ENCODE measurements around the gene SMCO3. TPM values are rescaled to one million over a fixed set of nuclear protein-coding genes. Genes with fewer than 3 reads are reported as not detected.

Gene SMCO3
- total and polyA plus RNA-seq, 2 donors (not counting 1 experiment from before 2014, with no cell fraction given): not detected

GRCh38 chr12:14846876-14847580 is 33.0 kb upstream of the SMCO3 start:
- H3K27me3 Mint-ChIP-seq: no peaks in the 10 kb centered on the region
- ChIA-PET CTCF (interaction anchor here (1.0 to 7.2 kb wide), 25 partner anchors 8 to 608 kb away, joined by 3 to 192 read pairs (median 4); partner anchors contain the start of genes RERG and WBP11), POLR2A (interaction anchor here (0.7 kb wide), 1 partner anchor 43 kb away, joined by 3 read pairs; no protein-coding TSS in a partner anchor)
- peaks cover 0 to 4% of the 10 kb centered on the region in 2 donors for H3K4me1 ChIP-seq (ENCODE audit: control insufficient read depth in 2 of 2, insufficient read depth in 2 of 2, low read length in 2 of 2)
- no peaks in the 10 kb centered on the region for H3K9me3 Mint-ChIP-seq (ENCODE audit: insufficient read depth)
- H4K20me1 ChIP-seq (ENCODE audit: control insufficient read depth, insufficient read depth, low read length, poor library complexity, severe bottlenecking): no peaks in the 10 kb centered on the region
- H3K27ac Mint-ChIP-seq: no peak overlapping the region
- H3K36me3 ChIP-seq (replicated peaks in 1 of 2; ENCODE audit: control extremely low read depth in 1 of 2, control insufficient read depth in 1 of 2, extremely low read depth in 1 of 2, insufficient read depth in 2 of 2, low read length in 1 of 2): no peaks in the 10 kb centered on the region
- no peaks in the 10 kb centered on the region for H3K79me2 ChIP-seq (ENCODE audit: control insufficient read depth, insufficient read depth, low read length)
- no peak overlapping the region for H3K27ac ChIP-seq (ENCODE audit: low read length in 2 of 2)
- no peaks in the 10 kb centered on the region for H3K9me3 ChIP-seq (ENCODE audit: control extremely low read depth in 1 of 3, control insufficient read depth in 2 of 3, insufficient read depth in 1 of 3, low read length in 2 of 3)
- WGBS (ENCODE audit: insufficient coverage): 100% methylated on average over 1 of the region's 4 CpGs
- no peak overlapping the region for H3K4me3 ChIP-seq (ENCODE audit: control extremely low read depth in 1 of 5, extremely low read depth in 1 of 5, insufficient read depth in 1 of 5, low read depth in 2 of 5, low read length in 4 of 5)
- intact Hi-C loops (cut with micrococcal nuclease): loop anchor here (5.0 kb wide), 3 partner anchors 35 to 125 kb away; no protein-coding TSS in a partner anchor
- peaks cover 6% of the 10 kb centered on the region for H3K4me1 Mint-ChIP-seq
- ATAC-seq (ENCODE audit: low read depth) (no peak), DNase-seq (no peak)
- no peak overlapping the region for H2AFZ ChIP-seq (ENCODE audit: insufficient read depth, low read depth, low read length, poor library complexity, severe bottlenecking)
- H3K4me2 ChIP-seq (replicated peaks; ENCODE audit: low read depth, low read length, poor library complexity, severe bottlenecking): no peak overlapping the region
- TF ChIP-seq CTCF (IDR thresholded peaks at IDR 0.05): no peak
- TF ChIP-seq EZH2 (IDR thresholded peaks at IDR 0.05; ENCODE audit: borderline replicate concordance, insufficient read depth, low read depth, low read length, poor library complexity, severe bottlenecking): no peak
- H3K27me3 ChIP-seq (replicated peaks in 1 of 4; ENCODE audit: control extremely low read depth in 1 of 4, control insufficient read depth in 3 of 4, insufficient read depth in 4 of 4, low read length in 3 of 4): no peaks in the 10 kb centered on the region
- H3K9ac ChIP-seq (ENCODE audit: low read length): no peak overlapping the region
- no peak overlapping the region for H3K4me3 Mint-ChIP-seq

- no peak overlapping the region for H3K4me2 ChIP-seq (replicated peaks; ENCODE audit: low read depth, low read length, poor library complexity, severe bottlenecking)
- Mint-ChIP-seq H3K27ac (no peak overlapping the region), H3K27me3 (no peaks in the 10 kb centered on the region), H3K4me3 (no peak overlapping the region), H3K4me1 (peaks cover 9% of the 10 kb centered on the region), H3K9me3 (ENCODE audit: insufficient read depth) (no peaks in the 10 kb centered on the region)
- H3K27me3 ChIP-seq (replicated peaks in 1 of 4; ENCODE audit: control extremely low read depth in 1 of 4, control insufficient read depth in 3 of 4, insufficient read depth in 4 of 4, low read length in 3 of 4): no peaks in the 10 kb centered on the region
- H3K9ac ChIP-seq (ENCODE audit: low read length): no peak overlapping the region
- DNase-seq (no peak), ATAC-seq (ENCODE audit: low read depth) (no peak)
- H4K20me1 ChIP-seq (ENCODE audit: control insufficient read depth, insufficient read depth, low read length, poor library complexity, severe bottlenecking): no peaks in the 10 kb centered on the region
- H3K9me3 ChIP-seq (ENCODE audit: control extremely low read depth in 1 of 3, control insufficient read depth in 2 of 3, insufficient read depth in 1 of 3, low read length in 2 of 3): no peaks in the 10 kb centered on the region
- H3K27ac ChIP-seq (ENCODE audit: low read length in 2 of 2): no peak overlapping the region
- H3K4me1 ChIP-seq (ENCODE audit: control insufficient read depth in 2 of 2, insufficient read depth in 2 of 2, low read length in 2 of 2): peaks cover 0 to 4% of the 10 kb centered on the region in 2 donors
- no peak for TF ChIP-seq CTCF (IDR thresholded peaks at IDR 0.05)
- no peak for TF ChIP-seq EZH2 (IDR thresholded peaks at IDR 0.05; ENCODE audit: borderline replicate concordance, insufficient read depth, low read depth, low read length, poor library complexity, severe bottlenecking)
- H3K4me3 ChIP-seq (ENCODE audit: control extremely low read depth in 1 of 5, extremely low read depth in 1 of 5, insufficient read depth in 1 of 5, low read depth in 2 of 5, low read length in 4 of 5): no peak overlapping the region
- ChIA-PET CTCF (interaction anchor here (0.6 to 7.2 kb wide), 27 partner anchors 9 to 717 kb away, joined by 3 to 192 read pairs (median 4); partner anchors contain the start of genes ERP27, RERG and WBP11), POLR2A (no interaction called here)
- no peaks in the 10 kb centered on the region for H3K36me3 ChIP-seq (replicated peaks in 1 of 2; ENCODE audit: control extremely low read depth in 1 of 2, control insufficient read depth in 1 of 2, extremely low read depth in 1 of 2, insufficient read depth in 2 of 2, low read length in 1 of 2)
- no peak overlapping the region for H2AFZ ChIP-seq (ENCODE audit: insufficient read depth, low read depth, low read length, poor library complexity, severe bottlenecking)
- intact Hi-C loops (cut with micrococcal nuclease): loop anchor here (5.0 kb wide), 3 partner anchors 36 to 124 kb away; no protein-coding TSS in a partner anchor
- 20% methylated on average over 1 of the region's 3 CpGs for WGBS (ENCODE audit: insufficient coverage)
- no peaks in the 10 kb centered on the region for H3K79me2 ChIP-seq (ENCODE audit: control insufficient read depth, insufficient read depth, low read length)
Observed at GRCh38 chr12:14846042-14846587, 32.1 kb upstream of the SMCO3 start.
